GM10266 (cell line): ENCODE data around the gene LNPK.

Experiments
- DNase-seq: peaks from one replicate; pipeline ENCODE4 v3.0.0; 2012; ENCODE audit errors: extremely low spot score
- CTCF ChIP-seq: IDR thresholded peaks from 2 replicates; pipeline ENCODE4 v1.5.1; 2012; ENCODE audit warnings: mild to moderate bottlenecking, low read depth; ENCODE audit not compliant: control insufficient read depth, insufficient read depth; ENCODE audit errors: missing control alignments

Gene LNPK

DNA sequence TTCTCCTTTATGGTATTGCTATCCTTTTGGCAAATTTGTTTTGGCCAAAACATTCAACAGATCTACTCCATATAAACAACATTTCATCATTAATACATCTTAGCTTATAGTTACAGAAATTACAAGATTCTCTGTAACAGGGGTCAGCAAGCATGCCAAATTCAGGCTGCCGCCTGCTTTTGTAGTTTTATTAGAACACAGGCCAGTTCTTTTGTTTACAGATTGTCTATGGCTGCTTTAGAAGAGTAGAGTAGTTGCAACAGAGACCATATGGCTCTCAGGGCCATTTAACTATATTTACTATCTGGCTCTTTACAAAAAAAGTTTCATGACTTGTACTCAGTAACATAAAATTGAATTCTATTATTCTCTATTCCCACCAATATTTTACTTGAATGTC lies 53.9 kb downstream of the LNPK start:
- TF ChIP-seq CTCF = no peak
- no peak for DNase-seq

GRCh38 chr2:175947073-175947472 lies 55.0 kb downstream of the LNPK start:
- DNase-seq = no peak
- no peak for TF ChIP-seq CTCF

DNA sequence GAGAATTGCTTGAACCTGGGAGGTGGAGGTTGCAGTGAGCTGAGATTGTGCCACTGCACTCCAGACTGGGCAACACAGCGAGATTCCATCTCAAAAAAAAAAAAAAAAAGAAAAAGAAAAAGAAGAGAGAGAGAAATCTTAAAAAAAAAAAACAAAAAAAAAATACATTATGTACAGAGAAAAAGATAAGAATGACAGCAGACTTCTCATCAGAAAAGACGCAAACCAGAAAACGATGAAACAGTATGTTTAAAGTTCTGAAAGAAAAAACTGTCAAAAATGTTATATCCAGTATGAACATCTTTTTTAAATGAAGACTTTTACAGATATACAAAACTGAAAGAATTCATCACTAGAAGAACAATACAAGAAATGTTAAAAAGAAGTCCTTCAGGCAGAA lies 60.4 kb downstream of the LNPK start:
- TF ChIP-seq CTCF = no peak
- no peak for DNase-seq

DNA sequence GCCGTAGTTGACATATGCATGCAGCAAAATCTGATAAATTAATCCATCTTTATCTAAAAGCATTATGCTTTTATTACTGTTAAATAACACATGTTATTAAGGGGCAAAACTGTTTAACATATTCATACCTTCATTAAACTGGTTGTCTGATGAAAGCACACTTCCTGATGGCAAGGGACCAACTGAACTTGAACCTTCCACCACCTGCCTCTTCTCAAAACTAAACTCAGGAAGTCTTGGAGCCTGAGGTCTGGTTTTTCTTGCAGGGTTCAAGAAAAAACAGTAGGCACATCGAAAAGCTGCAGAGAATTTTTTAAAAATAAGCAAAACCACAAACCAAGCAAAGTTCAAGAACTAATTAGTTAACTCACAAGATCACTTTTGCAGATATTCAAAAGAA lies 64.9 kb downstream of the LNPK start:
- no peak for DNase-seq
- no peak for TF ChIP-seq CTCF

DNA sequence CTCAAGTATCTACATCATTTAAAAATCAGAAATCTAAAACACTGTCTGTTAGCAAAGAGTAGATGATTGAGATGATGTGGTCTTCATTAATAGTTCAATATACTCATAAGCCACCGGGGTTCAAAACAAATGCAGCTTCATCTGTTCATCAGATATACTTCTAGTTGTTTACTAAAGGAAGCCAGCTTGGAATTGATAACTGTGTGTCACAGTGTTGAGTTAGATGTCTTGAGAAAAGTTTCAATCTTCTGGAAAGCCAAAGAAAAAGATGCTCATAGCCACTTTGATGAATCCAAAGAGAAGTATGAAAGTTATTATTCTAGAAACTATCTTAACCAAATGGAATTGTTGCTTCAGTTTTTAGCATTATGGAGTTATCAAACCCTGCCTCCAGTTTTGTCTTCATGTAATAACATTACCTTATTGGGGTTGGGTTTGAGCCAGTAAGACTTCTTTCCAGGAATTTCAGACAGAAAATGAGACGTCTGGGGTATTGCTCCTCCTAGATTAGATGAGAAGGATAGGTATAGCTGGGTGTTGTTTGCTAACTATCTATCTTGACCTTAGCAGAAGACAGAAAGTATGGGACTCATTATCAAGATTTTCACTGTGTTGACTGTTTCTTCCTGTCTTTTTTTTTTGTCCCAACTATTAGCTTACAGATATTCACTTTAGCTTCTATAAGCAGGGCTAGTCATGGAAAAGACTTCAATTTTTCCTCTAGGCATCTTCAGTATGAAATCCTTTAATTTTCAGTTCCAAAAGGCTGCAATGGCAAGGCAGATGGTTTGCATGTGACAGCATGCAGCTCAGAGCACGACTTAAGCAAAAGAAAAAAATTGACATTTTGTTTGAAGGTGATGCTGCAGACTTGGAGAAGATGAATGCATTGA lies 66.5 kb downstream of the LNPK start:
- no peak for TF ChIP-seq CTCF
- DNase-seq = no peak

DNA sequence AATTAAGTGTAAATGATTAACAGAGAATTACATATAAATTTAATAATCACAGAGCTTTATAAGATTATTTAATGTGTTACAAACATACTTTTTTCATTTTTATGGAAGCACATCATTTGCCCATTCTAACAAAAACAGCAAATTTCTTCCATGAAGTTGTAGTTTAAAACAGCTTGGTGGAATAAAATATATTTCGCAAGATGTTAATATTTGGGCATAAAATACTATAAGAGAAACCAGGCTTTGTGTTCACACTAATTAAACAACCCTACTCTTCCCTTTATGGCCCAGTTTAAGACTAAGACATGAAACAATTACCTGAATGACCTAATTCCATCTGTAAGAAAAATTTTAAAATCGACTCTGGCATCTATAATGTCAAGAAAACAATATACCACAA lies 69.4 kb downstream of the LNPK start:
- TF ChIP-seq CTCF = no peak
- no peak for DNase-seq

- TF ChIP-seq CTCF = no peak
- DNase-seq = no peak
Measured at GRCh38 chr2:175931805-175932204, 70.3 kb downstream of the LNPK start.
